Measurements from ENCODE around the gene TMEM69.
"Not testable (repeated sequence)": the region's sequence is repeated elsewhere in the genome, so short reads cannot be mapped to it uniquely, and the experiment has no call there.

The TMEM69 gene

GRCh38 chr1:45739641-45740156, 51.7 kb downstream of the TMEM69 start:
- not testable (repeated sequence) for DNase-seq (ENCODE audit: low spot score)

All from putamen (tissue), 1 donor.